ENCODE measurements around the gene MCRIP2.
A peak's percentile ranks its signal among the peaks of the same experiment; 100 is the strongest.
"Not testable (repeated sequence)": the region's sequence is repeated elsewhere in the genome, so short reads cannot be mapped to it uniquely, and the experiment has no call there.

MCRIP2 gene

DNA sequence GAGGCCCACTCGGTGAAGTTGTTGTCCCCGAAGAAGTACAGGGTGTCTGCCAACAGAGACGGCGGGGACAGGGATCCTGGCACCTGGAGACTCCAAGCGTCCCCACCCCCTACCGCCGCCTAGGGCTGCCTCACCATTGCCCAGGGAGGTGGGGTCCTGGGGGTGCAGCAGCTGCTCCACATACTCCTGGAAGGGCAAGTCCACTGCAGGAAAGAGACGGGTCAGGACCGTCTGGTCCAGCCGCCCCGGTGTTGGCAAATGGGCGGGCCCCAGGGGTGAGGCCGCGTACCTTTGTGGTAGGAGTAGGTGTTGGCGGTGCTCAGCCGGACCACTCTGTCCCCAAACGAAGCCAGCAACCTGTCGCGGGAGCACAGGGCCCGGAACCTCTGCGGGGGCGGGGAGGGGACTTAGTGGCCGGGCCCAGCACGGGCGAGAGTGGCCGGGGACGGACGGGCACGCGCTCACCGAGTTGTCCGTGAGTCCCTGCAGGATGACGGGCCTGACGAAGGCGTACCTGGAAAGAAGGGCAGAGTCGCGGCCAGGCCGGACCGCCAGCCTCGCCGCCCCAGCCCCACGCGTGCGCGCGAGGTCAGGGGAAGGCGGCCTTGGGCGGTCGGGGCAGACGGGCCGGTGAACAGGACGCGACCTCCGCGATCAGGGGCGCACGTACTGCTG is 41.9 kb downstream of the MCRIP2 start:
- no peak for DNase-seq

- DNase-seq = peak; percentile 78
Measured at GRCh38 chr16:684071-684794, 42.6 kb downstream of the MCRIP2 start, which contains the start of gene JMJD8. TSS of gene JMJD8 (minus strand) at chr16:684334. CDS start at chr16:684319, 15 bp downstream.

DNA sequence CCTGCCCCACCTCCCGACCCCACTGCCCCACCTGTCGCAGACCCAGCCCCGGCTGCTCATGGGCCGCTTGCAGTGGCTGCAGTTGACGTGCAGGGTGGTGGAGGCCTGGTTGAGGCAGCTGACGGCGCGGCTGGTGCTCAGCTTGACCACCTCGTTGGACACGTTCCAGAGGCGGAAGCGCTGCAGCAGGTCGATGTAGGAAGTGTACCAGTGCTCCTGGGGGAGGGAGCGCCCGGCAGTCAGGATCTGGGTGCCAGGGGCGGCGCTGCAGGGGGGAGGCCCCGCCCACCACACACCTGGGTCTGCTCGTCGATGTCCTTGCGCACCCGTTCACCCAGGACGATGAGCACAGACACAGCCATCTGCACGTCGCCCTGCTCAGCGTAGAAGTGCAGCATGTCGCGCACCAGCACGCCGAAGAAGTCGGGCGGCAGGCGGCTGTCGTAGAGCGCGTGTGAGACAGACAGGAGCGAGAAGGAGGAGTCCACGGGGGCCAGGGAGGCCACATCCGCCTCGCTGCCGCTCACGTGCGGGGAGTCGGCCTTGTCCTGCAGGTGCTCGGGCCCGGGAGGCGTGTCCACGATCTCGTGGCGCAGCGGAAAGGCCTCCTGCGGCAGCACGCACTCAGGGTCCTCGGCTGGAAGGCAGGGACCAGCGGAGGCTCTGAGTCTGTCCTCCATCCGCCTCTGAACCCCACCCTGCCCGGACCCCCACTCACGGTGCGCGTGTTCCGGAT is 43.5 kb downstream of the MCRIP2 start:
- peak; percentile 43 for DNase-seq

- DNase-seq = no peak
Measured at GRCh38 chr16:685967-686366, 44.3 kb downstream of the MCRIP2 start.

GRCh38 chr16:686459-687260 is 45.0 kb downstream of the MCRIP2 start:
- DNase-seq = no peak

GRCh38 chr16:687499-687898 is 45.9 kb downstream of the MCRIP2 start:
- no peak for DNase-seq

DNA sequence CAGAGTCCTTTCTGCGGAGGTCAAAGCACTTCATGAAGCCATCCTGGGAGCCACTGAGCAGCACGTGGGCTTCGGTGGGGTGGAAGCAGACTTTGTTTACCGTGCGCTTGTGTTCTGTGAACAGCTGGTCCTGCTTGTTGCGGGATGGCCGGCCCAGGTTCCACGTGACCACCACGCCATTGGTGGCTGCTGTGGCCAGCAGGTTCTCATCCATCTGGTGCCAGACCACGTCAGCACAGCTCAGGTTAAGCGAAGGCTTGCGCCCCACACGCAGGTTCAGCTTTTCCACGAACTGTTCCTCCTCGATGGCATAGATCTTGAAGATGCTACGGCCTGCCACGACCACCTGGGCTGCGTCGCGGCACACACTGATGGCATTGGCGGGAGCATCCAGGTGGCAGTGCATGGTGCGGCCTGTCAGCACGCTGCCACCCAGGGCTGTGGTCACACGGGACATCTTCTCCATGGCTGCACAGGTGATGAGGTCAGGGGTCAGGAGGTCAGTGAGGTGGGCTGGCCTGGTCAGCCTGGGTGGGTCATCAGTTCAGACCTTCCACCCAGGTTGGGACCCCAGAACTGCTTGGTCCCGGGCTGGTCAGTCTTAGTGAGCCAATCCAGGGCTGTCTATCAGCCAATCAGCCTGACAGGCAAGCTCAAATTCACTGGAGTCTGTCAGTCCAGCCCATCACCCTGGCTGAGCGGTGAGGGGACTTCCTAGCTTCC is 47.7 kb downstream of the MCRIP2 start:
- DNase-seq = no peak

- not testable (repeated sequence) for DNase-seq
Measured at GRCh38 chr16:691242-691641, 49.6 kb downstream of the MCRIP2 start.

GRCh38 chr16:692356-693108 is 50.9 kb downstream of the MCRIP2 start:
- DNase-seq = no peak

DNA sequence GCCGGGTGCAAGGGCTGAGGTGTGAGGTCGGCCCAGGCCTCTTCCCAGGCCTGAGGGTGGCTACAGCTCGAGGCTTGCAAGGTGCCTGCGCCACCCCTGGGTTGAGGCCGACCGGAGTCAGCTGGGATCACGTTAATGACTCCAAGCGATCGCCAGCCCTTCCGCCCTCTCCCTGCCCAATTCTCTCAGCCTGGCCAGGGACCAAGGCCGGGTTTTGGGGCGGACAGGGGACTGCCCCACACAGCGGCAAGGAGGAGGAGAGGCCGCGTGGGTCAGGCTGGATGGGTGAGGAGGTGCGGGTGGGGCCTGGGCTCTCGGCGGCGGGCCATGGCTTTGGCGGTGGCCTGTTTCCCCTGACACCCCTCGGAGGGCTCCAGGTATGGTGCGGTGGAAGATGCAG is 51.7 kb downstream of the MCRIP2 start:
- no peak for DNase-seq

GRCh38 chr16:693766-694165 is 52.1 kb downstream of the MCRIP2 start:
- no peak for DNase-seq

GRCh38 chr16:694187-694862 is 52.7 kb downstream of the MCRIP2 start:
- DNase-seq = no peak

DNA sequence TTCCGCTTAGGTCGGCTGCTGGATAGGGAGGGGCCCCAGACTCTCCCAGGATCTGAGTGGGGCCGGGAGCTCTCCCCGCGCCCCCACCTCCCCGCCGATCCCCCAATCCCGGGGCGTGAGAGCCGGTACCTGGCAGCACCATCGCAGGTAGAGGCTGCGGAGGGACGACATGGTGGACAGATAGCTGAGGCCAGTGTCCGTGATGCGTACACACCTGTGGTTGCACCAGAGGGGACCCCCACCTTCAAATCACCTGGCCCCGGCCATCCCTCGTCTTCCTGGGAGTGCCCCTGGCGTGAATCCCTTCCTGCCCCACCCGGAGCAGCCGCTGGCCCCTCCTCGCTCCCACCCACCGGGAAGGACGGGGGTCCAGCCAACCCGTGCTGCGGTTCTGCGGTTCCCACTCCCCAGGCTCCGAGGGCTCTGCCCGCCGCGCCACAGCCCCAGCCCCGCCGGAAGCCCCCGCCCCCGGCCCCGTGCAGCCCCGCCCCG is 53.3 kb downstream of the MCRIP2 start:
- no peak for DNase-seq

GRCh38 chr16:695355-696089 is 53.9 kb downstream of the MCRIP2 start:
- peak; percentile 70 for DNase-seq
